ENCODE results near the gene TBC1D22B.

Gene TBC1D22B

GRCh38 chr6:37262446-37263026 lies 5.0 kb downstream of the TBC1D22B start:
- no peak for DNase-seq (ENCODE audit: low read depth, low spot score)
- TF ChIP-seq CTCF (IDR thresholded peaks at IDR 0.05; ENCODE audit: insufficient read depth, low read length, missing control alignments): no peak
- H3K4me3 ChIP-seq (ENCODE audit: low read depth, low read length): no peak overlapping the region
- CTCF ChIA-PET: no interaction called here
- POLR2A ChIA-PET: no interaction called here

GRCh38 chr6:37265001-37265400 lies 7.4 kb downstream of the TBC1D22B start:
- H3K4me3 ChIP-seq (ENCODE audit: low read depth, low read length): no peak overlapping the region
- no peak for DNase-seq (ENCODE audit: low read depth, low spot score)
- ChIA-PET POLR2A (no interaction called here), CTCF (no interaction called here)
- no peak for TF ChIP-seq CTCF (IDR thresholded peaks at IDR 0.05; ENCODE audit: insufficient read depth, low read length, missing control alignments)

- POLR2A ChIA-PET: no interaction called here
- no peak for DNase-seq (ENCODE audit: low read depth, low spot score)
- TF ChIP-seq CTCF (IDR thresholded peaks at IDR 0.05; ENCODE audit: insufficient read depth, low read length, missing control alignments): no peak
- CTCF ChIA-PET: no interaction called here
- H3K4me3 ChIP-seq (ENCODE audit: low read depth, low read length): no peak overlapping the region
Observed at GRCh38 chr6:37265860-37266259, 8.3 kb downstream of the TBC1D22B start.

- ChIA-PET CTCF (no interaction called here), POLR2A (no interaction called here)
- TF ChIP-seq CTCF (IDR thresholded peaks at IDR 0.05; ENCODE audit: insufficient read depth, low read length, missing control alignments): no peak
- no peak for DNase-seq (ENCODE audit: low read depth, low spot score)
- H3K4me3 ChIP-seq (ENCODE audit: low read depth, low read length): no peak overlapping the region
Observed at GRCh38 chr6:37269105-37269504, 11.5 kb downstream of the TBC1D22B start.

- ChIA-PET POLR2A (interaction anchor here (0.6 kb wide), 1 partner anchor 26 kb away, joined by 3 read pairs; no protein-coding TSS in a partner anchor), CTCF (interaction anchor here (1.2 to 2.0 kb wide), 2 partner anchors 15 to 26 kb away, joined by 3 to 5 read pairs; no protein-coding TSS in a partner anchor)
- no peak overlapping the region for H3K4me3 ChIP-seq (ENCODE audit: low read depth, low read length)
- TF ChIP-seq CTCF (IDR thresholded peaks at IDR 0.05; ENCODE audit: insufficient read depth, low read length, missing control alignments): no peak
- no peak for DNase-seq (ENCODE audit: low read depth, low spot score)
Observed at GRCh38 chr6:37272834-37273566, 15.4 kb downstream of the TBC1D22B start.

GRCh38 chr6:37273690-37274089 lies 16.1 kb downstream of the TBC1D22B start:
- no peak overlapping the region for H3K4me3 ChIP-seq (ENCODE audit: low read depth, low read length)
- POLR2A ChIA-PET: no interaction called here
- DNase-seq (ENCODE audit: low read depth, low spot score): no peak
- CTCF ChIA-PET: interaction anchor here (1.2 to 2.0 kb wide), 2 partner anchors 14 to 26 kb away, joined by 3 to 5 read pairs; no protein-coding TSS in a partner anchor
- TF ChIP-seq CTCF (IDR thresholded peaks at IDR 0.05; ENCODE audit: insufficient read depth, low read length, missing control alignments): no peak
